ENCODE measurements around the gene STK17B. TPM values are rescaled to one million over a fixed set of nuclear protein-coding genes. Genes with fewer than 3 reads are reported as not detected.

STK17B gene
- total and polyA plus RNA-seq, 4 donors = 9.0 to 73.7 (median 27.2) TPM

- H3K36me3 ChIP-seq (ENCODE audit: control insufficient read depth in 4 of 4, insufficient read depth in 4 of 4, low read length in 4 of 4) = peaks cover 0 to 7% (median 3%) of the 10 kb centered on the region in 4 donors
- 85 to 92% methylated on average over 1 of the region's 1 CpG for WGBS, 2 donors
- DNase-seq = no peak
Measured at GRCh38 chr2:196218106-196218505, 46.7 kb upstream of the STK17B start.

GRCh38 chr2:196217116-196217515 is 45.7 kb upstream of the STK17B start:
- Histone ChIP-seq H3K4me3 (no peak overlapping the region), H3K27ac (ENCODE audit: low read depth in 1 of 2, low read length in 1 of 2) (no peak overlapping the region), H3K9ac (ENCODE audit: insufficient read depth in 1 of 2, low read length in 2 of 2) (no peak overlapping the region), H3K4me1 (ENCODE audit: control insufficient read depth in 5 of 5, insufficient read depth in 5 of 5, low read length in 5 of 5) (no peaks in the 10 kb centered on the region), H3K36me3 (ENCODE audit: control insufficient read depth in 4 of 4, insufficient read depth in 4 of 4, low read length in 4 of 4) (peaks cover 0 to 7% (median 3%) of the 10 kb centered on the region in 4 donors), H3K27me3 (ENCODE audit: control insufficient read depth in 3 of 3, insufficient read depth in 3 of 3, low read length in 2 of 3) (no peaks in the 10 kb centered on the region), H3K9me3 (ENCODE audit: control insufficient read depth in 4 of 4, insufficient read depth in 3 of 4, low read length in 3 of 4) (no peaks in the 10 kb centered on the region)
- TF ChIP-seq CTCF (IDR thresholded peaks at IDR 0.05; ENCODE audit: control extremely low read depth, extremely low read depth) = no peak
- ATAC-seq (ENCODE audit: insufficient read depth, low FRiP score) = no peak
- 91 to 98% methylated on average over 4 of the region's 4 CpGs for WGBS, 2 donors
- DNase-seq = no peak

More at GRCh38 chr2:196218106-196218505, 46.7 kb upstream of the STK17B start:
- TF ChIP-seq CTCF (IDR thresholded peaks at IDR 0.05; ENCODE audit: control extremely low read depth, extremely low read depth) = no peak
- H3K27ac ChIP-seq (ENCODE audit: low read depth in 1 of 2, low read length in 1 of 2) = no peak overlapping the region
- no peak overlapping the region for H3K4me3 ChIP-seq
- H3K9me3 ChIP-seq (ENCODE audit: control insufficient read depth in 4 of 4, insufficient read depth in 3 of 4, low read length in 3 of 4) = no peaks in the 10 kb centered on the region
- no peaks in the 10 kb centered on the region for H3K27me3 ChIP-seq (ENCODE audit: control insufficient read depth in 3 of 3, insufficient read depth in 3 of 3, low read length in 2 of 3)
- H3K4me1 ChIP-seq (ENCODE audit: control insufficient read depth in 5 of 5, insufficient read depth in 5 of 5, low read length in 5 of 5) = no peaks in the 10 kb centered on the region
- no peak overlapping the region for H3K9ac ChIP-seq (ENCODE audit: insufficient read depth in 1 of 2, low read length in 2 of 2)
- ATAC-seq (ENCODE audit: insufficient read depth, low FRiP score) = no peak

DNA sequence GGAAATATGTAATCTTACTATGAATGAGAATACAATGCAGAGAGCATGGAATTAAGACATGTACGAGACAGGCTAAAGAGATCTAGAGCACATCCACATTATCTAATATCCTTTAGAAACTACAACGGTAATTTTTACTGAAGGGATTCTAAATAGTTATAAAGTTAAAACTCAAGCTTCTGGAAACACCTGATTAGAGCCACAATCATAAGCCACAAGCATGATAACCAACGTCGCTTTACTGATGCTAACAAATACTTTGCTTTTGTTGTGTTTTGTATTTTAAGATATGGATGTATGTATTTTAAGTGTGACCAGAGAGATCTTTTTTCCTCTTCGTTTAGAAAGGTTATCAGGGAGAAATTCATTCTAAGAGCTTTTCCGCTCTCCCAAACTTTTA is 44.0 kb upstream of the STK17B start:
- Histone ChIP-seq H3K9ac (ENCODE audit: insufficient read depth in 1 of 2, low read length in 2 of 2) (no peak overlapping the region), H3K27ac (ENCODE audit: low read depth in 1 of 2, low read length in 1 of 2) (no peak overlapping the region), H3K9me3 (ENCODE audit: control insufficient read depth in 4 of 4, insufficient read depth in 3 of 4, low read length in 3 of 4) (no peaks in the 10 kb centered on the region), H3K27me3 (ENCODE audit: control insufficient read depth in 3 of 3, insufficient read depth in 3 of 3, low read length in 2 of 3) (no peaks in the 10 kb centered on the region), H3K4me1 (ENCODE audit: control insufficient read depth in 5 of 5, insufficient read depth in 5 of 5, low read length in 5 of 5) (no peaks in the 10 kb centered on the region), H3K4me3 (no peak overlapping the region), H3K36me3 (ENCODE audit: control insufficient read depth in 4 of 4, insufficient read depth in 4 of 4, low read length in 4 of 4) (peaks cover 0 to 7% (median 3%) of the 10 kb centered on the region in 4 donors)
- ATAC-seq (ENCODE audit: insufficient read depth, low FRiP score) (no peak), DNase-seq (no peak)
- 94 to 96% methylated on average over 6 of the region's 6 CpGs for WGBS, 2 donors
- no peak for TF ChIP-seq CTCF (IDR thresholded peaks at IDR 0.05; ENCODE audit: control extremely low read depth, extremely low read depth)

DNA sequence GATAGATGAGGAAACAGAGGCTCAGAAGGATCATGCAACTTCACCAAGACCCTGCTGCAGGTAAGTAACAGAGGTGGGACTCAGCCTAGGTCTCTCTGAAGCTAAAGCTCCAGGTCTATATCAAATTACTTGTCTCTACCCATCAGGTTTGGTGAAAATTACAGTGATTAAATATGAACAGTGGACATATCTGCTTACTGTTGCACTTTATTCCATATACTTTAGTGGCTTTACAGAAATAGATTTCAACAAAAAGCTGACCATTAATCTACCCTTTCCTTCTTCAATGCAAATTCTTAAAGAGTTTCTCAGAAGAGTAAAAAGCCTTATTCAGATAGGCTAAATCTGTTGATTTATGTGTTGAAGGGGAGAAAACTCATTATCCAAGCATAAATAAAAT is 42.8 kb upstream of the STK17B start:
- no peaks in the 10 kb centered on the region for H3K27me3 ChIP-seq (ENCODE audit: control insufficient read depth in 3 of 3, insufficient read depth in 3 of 3, low read length in 2 of 3)
- DNase-seq = no peak
- ATAC-seq (ENCODE audit: insufficient read depth, low FRiP score) = no peak
- no peak for TF ChIP-seq CTCF (IDR thresholded peaks at IDR 0.05; ENCODE audit: control extremely low read depth, extremely low read depth)
- no peaks in the 10 kb centered on the region for H3K4me1 ChIP-seq (ENCODE audit: control insufficient read depth in 5 of 5, insufficient read depth in 5 of 5, low read length in 5 of 5)
- H3K36me3 ChIP-seq (ENCODE audit: control insufficient read depth in 4 of 4, insufficient read depth in 4 of 4, low read length in 4 of 4) = peaks cover 0 to 8% (median 3%) of the 10 kb centered on the region in 4 donors
- no peak overlapping the region for H3K27ac ChIP-seq (ENCODE audit: low read depth in 1 of 2, low read length in 1 of 2)
- no peaks in the 10 kb centered on the region for H3K9me3 ChIP-seq (ENCODE audit: control insufficient read depth in 4 of 4, insufficient read depth in 3 of 4, low read length in 3 of 4)
- no peak overlapping the region for H3K4me3 ChIP-seq
- H3K9ac ChIP-seq (ENCODE audit: insufficient read depth in 1 of 2, low read length in 2 of 2) = no peak overlapping the region

All from lung (tissue), 12 donors.